T-helper 2 cell treated with Interferon-gamma antibody and Interleukin-4, amounts not matched to agents 100 ng/mL and 5 ng/mL, for 36 hours (primary cell): ENCODE measurements around the gene RHOF. TPM values are rescaled to one million over a fixed set of nuclear protein-coding genes. Genes with fewer than 3 reads are reported as not detected.
"Not testable (repeated sequence)": the region's sequence is repeated elsewhere in the genome, so short reads cannot be mapped to it uniquely, and the experiment has no call there.

ENCODE experiments used
- intact Hi-C: fragments of 100-400 bp; cut with micrococcal nuclease; formaldehyde crosslinking; loops from one replicate; pipeline ENCODE4 v1.15.1; 2023
- total RNA-seq: library from RNA; stranded (reverse); gene quantifications from 2 replicates; pipeline ENCODE4 v1.2.3, GENCODE V29; 2022

The RHOF gene
- total RNA-seq, 1 donor from 2014 or later, result 116 TPM

GRCh38 chr12:121780429-121780828, 13.1 kb downstream of the RHOF start:
- intact Hi-C loops, result no loop called here

- intact Hi-C loops, result no loop called here
Observed at GRCh38 chr12:121779422-121779895, 14.0 kb downstream of the RHOF start.

GRCh38 chr12:121778567-121779421, 14.7 kb downstream of the RHOF start:
- intact Hi-C loops, result no loop called here

DNA sequence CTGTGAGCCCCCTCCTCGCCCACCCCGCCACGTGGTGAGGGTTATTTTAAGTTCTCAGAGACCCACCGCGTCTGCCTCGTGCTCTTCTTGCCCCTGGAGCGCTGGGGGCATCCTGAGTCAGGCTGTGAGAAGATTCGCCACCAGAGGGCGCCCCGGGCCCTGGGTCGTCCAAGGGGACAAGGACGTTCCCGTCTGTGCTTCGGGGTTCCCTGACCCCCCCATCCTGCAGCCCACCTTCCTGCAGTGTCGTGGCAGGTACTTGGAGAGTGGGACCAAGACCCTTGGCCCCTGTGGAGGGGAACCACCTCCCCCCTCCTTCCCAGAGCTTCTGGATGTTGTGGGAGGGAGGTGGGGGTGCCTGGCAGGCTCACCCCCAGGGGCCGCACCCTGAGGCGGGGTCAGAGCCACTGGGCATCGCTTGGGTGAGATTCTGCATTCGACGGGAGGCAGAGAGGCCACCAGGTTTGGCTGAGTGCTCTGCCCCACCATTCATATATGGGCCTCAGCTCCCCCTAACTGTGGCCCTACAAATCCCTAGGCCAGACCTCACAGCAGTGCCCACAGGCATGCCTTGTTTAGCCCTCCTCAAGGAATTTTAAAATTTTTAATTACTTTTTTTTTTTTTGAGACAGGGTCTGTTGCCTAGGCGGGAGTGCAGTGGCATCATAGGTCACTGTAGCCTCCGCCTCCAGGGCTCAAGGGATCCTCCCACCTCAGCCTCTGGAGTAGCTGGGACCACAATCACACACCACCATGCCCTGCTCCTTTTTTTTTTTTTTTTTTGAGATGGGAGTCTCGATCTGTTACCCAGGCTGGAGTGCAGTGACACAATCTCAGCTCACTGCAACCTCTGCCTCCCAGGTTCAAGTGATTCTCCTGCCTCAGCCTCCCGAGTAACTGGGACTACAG, 17.0 kb downstream of the RHOF start:
- intact Hi-C loops, result loop anchor here (1.0 to 2.0 kb wide), 2 partner anchors 18 to 36 kb away; no protein-coding TSS in a partner anchor

GRCh38 chr12:121775501-121775900, 18.0 kb downstream of the RHOF start:
- intact Hi-C loops, result no loop called here

- intact Hi-C loops, result loop anchor here (5.0 kb wide), 1 partner anchor 63 kb away; the partner anchor contains the start of gene TMEM120B
Observed at GRCh38 chr12:121774968-121775474, 18.5 kb downstream of the RHOF start.

DNA sequence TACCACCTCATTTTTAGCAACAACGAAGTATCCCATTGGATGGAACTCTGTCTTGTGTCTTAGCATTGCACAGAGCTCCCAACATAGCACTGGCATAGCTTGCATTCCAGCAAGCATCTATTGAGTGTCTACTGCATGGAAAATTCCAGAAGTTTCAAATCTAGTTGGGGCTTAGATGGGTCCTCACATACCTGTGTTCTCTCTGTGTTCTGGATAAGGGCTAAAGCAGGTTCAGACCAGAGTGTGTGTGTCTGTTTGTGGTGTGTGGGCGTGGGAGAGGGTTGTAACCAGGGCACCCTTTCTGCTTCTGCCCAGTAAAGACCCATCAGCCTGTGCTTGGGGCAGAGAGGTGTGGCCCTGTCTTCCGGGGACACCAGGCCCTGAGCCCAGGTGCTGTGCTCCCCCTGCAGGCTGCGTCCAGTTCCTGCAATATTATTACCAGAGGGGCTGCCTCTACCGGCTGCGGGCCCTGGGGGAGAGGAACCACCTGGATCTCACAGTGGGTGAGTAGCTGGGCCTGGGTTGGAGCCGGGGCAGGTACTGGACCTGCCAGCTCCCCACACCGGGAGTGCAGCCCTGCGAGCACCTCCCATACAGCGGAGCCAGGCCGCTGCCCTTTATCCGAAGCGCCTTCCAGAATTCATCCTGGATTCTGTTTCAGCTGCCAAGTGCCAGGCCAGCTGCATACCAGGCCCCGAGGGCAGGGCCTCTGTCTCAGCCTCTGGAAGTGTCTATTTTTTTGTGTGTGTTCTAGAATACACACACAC, 20.3 kb downstream of the RHOF start:
- intact Hi-C loops, result loop anchor here (1.0 to 5.0 kb wide), 3 partner anchors 61 to 221 kb away; partner anchors contain the start of gene TMEM120B

- intact Hi-C loops, result loop anchor here (5.0 kb wide), 1 partner anchor 59 kb away; the partner anchor contains the start of gene TMEM120B
Observed at GRCh38 chr12:121770813-121771625, 22.5 kb downstream of the RHOF start.

DNA sequence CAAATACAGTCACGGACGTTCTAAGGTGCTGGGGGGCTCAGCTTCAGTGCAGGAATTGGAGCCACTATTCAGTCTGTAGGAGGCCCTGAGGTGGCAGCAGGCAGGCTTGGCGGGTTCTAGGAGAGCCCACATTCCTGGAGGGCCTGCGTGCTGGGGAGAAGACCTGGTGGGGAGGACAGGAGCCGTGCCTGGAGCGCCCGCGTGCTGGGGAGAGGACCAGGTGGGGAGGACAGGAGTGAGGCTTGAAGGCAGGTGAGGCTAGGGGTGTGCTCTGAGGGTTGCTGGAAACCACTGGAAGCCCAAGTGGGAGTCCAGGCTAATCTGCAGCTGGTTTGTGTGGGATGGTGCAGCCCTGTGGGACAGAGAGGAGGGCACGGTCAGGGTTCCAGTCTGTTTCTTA, 23.1 kb downstream of the RHOF start:
- intact Hi-C loops, result loop anchor here (5.0 kb wide), 1 partner anchor 58 kb away; the partner anchor contains the start of gene TMEM120B

- intact Hi-C loops, result loop anchor here (5.0 kb wide), 1 partner anchor 58 kb away; the partner anchor contains the start of gene TMEM120B
Observed at GRCh38 chr12:121769831-121770301, 23.6 kb downstream of the RHOF start.

- intact Hi-C loops, result no loop called here
Observed at GRCh38 chr12:121769297-121769830, 24.1 kb downstream of the RHOF start.

DNA sequence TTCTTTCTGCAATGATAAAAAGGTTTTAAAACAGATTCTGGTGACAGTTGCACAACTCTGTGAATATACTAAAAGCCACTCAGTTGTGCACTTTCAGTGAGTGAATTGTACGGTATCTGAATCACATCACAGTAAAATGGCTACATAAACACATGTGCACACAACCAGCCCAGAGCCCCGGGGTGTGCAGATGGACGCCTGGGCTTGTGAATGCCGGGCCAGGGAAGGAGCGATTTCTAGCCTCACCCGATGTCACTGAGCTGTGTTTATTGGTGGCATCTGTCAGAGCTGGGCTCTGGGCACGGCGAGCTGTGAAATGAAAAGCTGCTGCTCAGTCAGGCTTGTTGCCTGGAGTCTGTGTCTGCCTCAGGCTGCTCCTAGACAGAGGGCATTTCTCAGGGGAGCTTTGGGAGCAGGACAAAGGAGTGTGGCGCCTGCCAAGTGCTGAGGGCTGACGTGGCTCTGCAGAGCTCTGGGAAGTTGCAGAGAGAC, 25.9 kb downstream of the RHOF start:
- intact Hi-C loops, result no loop called here

GRCh38 chr12:121766290-121767039, 27.0 kb downstream of the RHOF start:
- intact Hi-C loops, result no loop called here

DNA sequence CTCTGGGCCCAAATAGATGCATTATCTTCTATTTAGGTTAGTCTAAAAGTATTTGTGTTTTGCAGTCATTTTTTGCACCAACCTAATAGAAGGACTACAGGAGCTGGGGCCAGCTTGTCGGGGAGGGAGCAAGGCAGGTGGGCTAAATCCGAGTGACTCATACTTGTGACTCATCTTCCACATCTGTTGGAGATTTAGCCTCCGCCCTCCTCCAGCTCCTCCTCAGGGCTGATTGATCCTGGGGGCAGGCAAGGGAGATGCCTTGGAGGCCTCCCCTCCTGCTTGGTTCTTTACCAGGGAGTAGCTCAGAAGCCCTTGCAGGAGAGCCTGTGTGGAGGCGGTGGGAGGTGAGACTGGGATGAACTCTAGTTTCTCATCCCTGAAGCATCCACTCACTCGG, 27.9 kb downstream of the RHOF start:
- intact Hi-C loops, result no loop called here

DNA sequence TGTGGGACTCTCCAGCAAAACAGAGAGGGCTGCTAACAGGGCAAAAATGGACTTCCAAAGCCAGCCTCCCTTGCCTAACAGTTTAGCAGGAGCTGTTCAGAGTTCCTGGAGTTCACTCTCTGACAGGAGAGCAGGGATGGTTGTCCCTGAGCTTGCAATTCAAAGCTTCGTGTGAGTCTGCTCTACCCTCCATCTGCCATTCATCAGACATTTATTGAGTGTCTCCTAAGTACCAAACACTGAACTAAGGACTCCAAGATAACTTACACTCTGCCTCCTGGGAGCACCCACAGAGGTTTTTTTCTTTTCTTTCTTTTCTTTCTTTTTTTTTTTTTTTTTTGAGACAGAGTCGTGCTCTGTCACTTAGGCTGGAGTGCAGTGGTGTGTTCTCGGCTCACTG, 28.7 kb downstream of the RHOF start:
- intact Hi-C loops, result no loop called here

GRCh38 chr12:121762269-121762668, 31.2 kb downstream of the RHOF start:
- intact Hi-C loops, result no loop called here

- intact Hi-C loops, result not testable (repeated sequence)
Observed at GRCh38 chr12:121758536-121758935, 35.0 kb downstream of the RHOF start.

DNA sequence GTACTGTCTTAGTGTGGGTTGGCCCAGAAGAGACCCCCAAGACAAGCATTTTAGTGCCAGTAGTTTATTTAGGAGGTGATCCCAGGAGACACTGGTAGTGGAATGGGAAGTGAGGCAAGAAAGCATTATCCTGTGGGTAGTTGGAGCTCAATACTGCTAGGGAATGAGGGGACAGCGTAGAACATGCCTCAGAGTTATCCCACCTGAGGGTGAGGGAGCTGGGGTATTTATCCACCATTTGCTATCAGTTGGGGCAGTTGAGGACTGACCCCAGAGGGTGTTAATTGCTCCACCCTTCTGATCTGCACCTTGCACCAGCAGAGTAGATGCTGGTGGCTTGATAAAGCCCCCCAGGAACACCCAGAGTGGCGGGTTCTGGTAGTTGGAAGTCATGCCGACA, 37.9 kb downstream of the RHOF start:
- intact Hi-C loops, result no loop called here
